OCI-LY3 (cell line): ENCODE measurements around the gene TMX4.

Source experiments
- H2AFZ ChIP-seq: fragments of 200-600, 300-600 bp; shearing (Covaris generic); 2 replicates; pipeline ENCODE4 v1.6.0; 2014; ENCODE audit warnings: antibody characterized with exemption, low read depth, low read length
- H3K27ac ChIP-seq: fragments of 200-600, 300-600 bp; sonication (generic); 2 replicates; pipeline ENCODE4 v1.5.1; 2014; ENCODE audit warnings: mild to moderate bottlenecking, low read length, moderate library complexity, mixed read lengths
- H3K27me3 ChIP-seq: fragments of 200-600, 300-600 bp; sonication (generic); 2 replicates; pipeline ENCODE4 v1.6.1; 2014; ENCODE audit warnings: low read depth, low read length, mixed read lengths
- H3K36me3 ChIP-seq: fragments of 200-600, 300-600 bp; sonication (generic); replicated peaks from 2 replicates; pipeline ENCODE3; 2014; ENCODE audit warnings: low read depth, low read length, mixed read lengths
- H3K4me1 ChIP-seq: fragments of 300-600, 200-600 bp; sonication (generic); 2 replicates; pipeline ENCODE4 v1.6.1; 2014; ENCODE audit warnings: low read length, mixed read lengths
- H3K4me2 ChIP-seq: fragments of 200-600, 300-600 bp; sonication (generic); 2 replicates; pipeline ENCODE4 v1.6.1; 2014; ENCODE audit warnings: low read length, mixed read lengths
- H3K4me3 ChIP-seq: fragments of 300-600, 200-600 bp; sonication (generic); 2 replicates; pipeline ENCODE4 v1.5.1; 2014; ENCODE audit warnings: antibody characterized with exemption, mild to moderate bottlenecking, low read length, moderate library complexity
- H3K79me2 ChIP-seq: fragments of 300-600, 200-600 bp; shearing (Covaris generic); 2 replicates; pipeline ENCODE4 v1.6.1; 2014; ENCODE audit warnings: mild to moderate bottlenecking, low read length, mixed read lengths
- H3K9ac ChIP-seq: fragments of 300-600, 200-600 bp; shearing (Covaris generic); 2 replicates; pipeline ENCODE4 v1.6.0; 2014; ENCODE audit warnings: mild to moderate bottlenecking, low read length, moderate library complexity
- H3K9me3 ChIP-seq: fragments of 200-600, 300-600 bp; shearing (Covaris generic); 2 replicates; pipeline ENCODE4 v1.6.1; 2014; ENCODE audit warnings: low read length, mixed read lengths; ENCODE audit not compliant: insufficient read depth
- H4K20me1 ChIP-seq: fragments of 200-600, 300-600 bp; sonication (generic); 2 replicates; pipeline ENCODE4 v1.6.1; 2016; ENCODE audit warnings: low read length, mixed read lengths; ENCODE audit not compliant: insufficient read depth
- EZH2phosphoT487 ChIP-seq: fragments of 200-600 bp; shearing (Covaris generic); IDR thresholded peaks from 2 replicates; pipeline ENCODE4 v1.6.1; 2018; ENCODE audit warnings: antibody characterized with exemption, mixed run types, low read depth
- TF ChIP-seq, protein P1 (sequence below): fragments of 200-600, 300-600 bp; sonication (generic); IDR thresholded peaks from 2 replicates; pipeline ENCODE4 v1.5.1; 2014; ENCODE audit warnings: antibody characterized with exemption, low read length, low read depth

The TMX4 gene

DNA sequence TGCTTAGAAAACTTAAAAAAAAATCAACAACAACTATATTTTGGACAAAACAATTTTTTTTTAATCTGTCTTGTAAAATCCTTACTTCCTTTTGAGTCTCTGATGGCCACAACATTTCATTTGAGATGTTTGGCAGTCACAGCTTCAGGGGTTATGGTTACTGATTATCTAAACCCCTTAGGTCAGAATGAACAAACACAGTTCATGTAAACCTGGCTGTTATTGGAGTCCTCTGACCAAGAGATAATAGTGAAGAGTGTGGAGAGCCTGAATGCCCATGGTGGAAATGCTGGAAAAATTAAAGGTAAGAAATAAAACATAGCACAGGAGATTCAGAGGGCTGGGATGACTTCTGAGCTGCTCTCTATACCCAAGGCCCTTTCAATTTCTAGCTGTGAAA lies 38.2 kb downstream of the TMX4 start:
- no peak overlapping the region for H3K9ac ChIP-seq
- H3K9me3 ChIP-seq, result no peaks in the 10 kb centered on the region
- no peaks in the 10 kb centered on the region for H3K27me3 ChIP-seq
- no peak for TF ChIP-seq EZH2phosphoT487
- TF ChIP-seq, protein P1, sequence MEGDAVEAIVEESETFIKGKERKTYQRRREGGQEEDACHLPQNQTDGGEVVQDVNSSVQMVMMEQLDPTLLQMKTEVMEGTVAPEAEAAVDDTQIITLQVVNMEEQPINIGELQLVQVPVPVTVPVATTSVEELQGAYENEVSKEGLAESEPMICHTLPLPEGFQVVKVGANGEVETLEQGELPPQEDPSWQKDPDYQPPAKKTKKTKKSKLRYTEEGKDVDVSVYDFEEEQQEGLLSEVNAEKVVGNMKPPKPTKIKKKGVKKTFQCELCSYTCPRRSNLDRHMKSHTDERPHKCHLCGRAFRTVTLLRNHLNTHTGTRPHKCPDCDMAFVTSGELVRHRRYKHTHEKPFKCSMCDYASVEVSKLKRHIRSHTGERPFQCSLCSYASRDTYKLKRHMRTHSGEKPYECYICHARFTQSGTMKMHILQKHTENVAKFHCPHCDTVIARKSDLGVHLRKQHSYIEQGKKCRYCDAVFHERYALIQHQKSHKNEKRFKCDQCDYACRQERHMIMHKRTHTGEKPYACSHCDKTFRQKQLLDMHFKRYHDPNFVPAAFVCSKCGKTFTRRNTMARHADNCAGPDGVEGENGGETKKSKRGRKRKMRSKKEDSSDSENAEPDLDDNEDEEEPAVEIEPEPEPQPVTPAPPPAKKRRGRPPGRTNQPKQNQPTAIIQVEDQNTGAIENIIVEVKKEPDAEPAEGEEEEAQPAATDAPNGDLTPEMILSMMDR, result no peak
- no peak overlapping the region for H3K4me2 ChIP-seq
- no peak overlapping the region for H3K4me3 ChIP-seq
- peaks cover 3% of the 10 kb centered on the region for H3K36me3 ChIP-seq
- no peaks in the 10 kb centered on the region for H4K20me1 ChIP-seq
- H3K4me1 ChIP-seq, result no peaks in the 10 kb centered on the region
- no peak overlapping the region for H2AFZ ChIP-seq
- H3K79me2 ChIP-seq, result no peaks in the 10 kb centered on the region
- H3K27ac ChIP-seq, result no peak overlapping the region

GRCh38 chr20:7980332-7981046 lies 39.1 kb downstream of the TMX4 start:
- Histone ChIP-seq H3K4me3 (no peak overlapping the region), H3K9ac (no peak overlapping the region), H3K36me3 (peaks cover 3% of the 10 kb centered on the region), H3K4me1 (no peaks in the 10 kb centered on the region), H3K27me3 (no peaks in the 10 kb centered on the region), H3K79me2 (no peaks in the 10 kb centered on the region), H2AFZ (no peak overlapping the region), H3K27ac (no peak overlapping the region), H3K9me3 (no peaks in the 10 kb centered on the region), H4K20me1 (no peaks in the 10 kb centered on the region), H3K4me2 (no peak overlapping the region)
- TF ChIP-seq, protein P1, result peak; percentile 61
- no peak for TF ChIP-seq EZH2phosphoT487

GRCh38 chr20:7977709-7978108 lies 41.9 kb downstream of the TMX4 start:
- Histone ChIP-seq H3K4me3 (no peak overlapping the region), H3K27ac (no peak overlapping the region), H3K79me2 (no peaks in the 10 kb centered on the region), H2AFZ (no peak overlapping the region), H3K36me3 (peaks cover 3% of the 10 kb centered on the region), H3K9ac (no peak overlapping the region), H3K4me2 (no peak overlapping the region), H3K27me3 (0 out of 2 replicates have a peak, but pooled peaks cover 1% of the 10 kb centered on the region), H3K9me3 (no peaks in the 10 kb centered on the region), H3K4me1 (no peaks in the 10 kb centered on the region), H4K20me1 (no peaks in the 10 kb centered on the region)
- TF ChIP-seq, protein P1, result no peak
- TF ChIP-seq EZH2phosphoT487, result no peak

DNA sequence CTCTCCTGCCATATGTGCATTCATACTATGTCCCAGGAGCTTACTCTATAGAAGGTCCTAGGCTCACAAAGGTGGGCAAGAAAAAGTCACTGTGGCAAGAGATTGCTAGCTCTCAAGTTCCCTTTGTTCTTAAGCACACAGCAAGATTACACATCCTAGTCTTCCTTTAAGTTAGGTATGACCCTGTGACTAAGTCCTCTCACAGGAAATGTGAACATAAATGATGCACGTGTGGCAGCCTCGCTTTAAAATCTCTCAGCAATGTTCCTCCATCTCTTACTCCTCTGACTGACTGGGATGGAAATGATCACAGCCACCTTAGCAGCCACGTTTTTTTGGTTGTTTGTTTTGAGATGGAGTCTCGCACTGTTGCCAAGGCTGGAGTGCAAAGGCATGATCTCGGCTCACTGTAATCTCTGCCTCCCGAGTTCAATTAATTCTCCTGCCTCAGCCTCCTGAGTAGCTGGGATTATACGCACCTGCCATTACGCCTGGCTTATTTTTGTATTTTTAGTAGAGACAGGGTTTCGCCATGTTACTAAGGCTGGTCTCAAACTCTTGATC lies 43.6 kb downstream of the TMX4 start:
- Histone ChIP-seq H3K4me1 (no peaks in the 10 kb centered on the region), H3K79me2 (no peaks in the 10 kb centered on the region), H3K9ac (no peak overlapping the region), H2AFZ (no peak overlapping the region), H3K4me2 (no peak overlapping the region), H3K9me3 (no peaks in the 10 kb centered on the region), H3K36me3 (no peaks in the 10 kb centered on the region), H3K27ac (no peak overlapping the region), H3K4me3 (no peak overlapping the region), H3K27me3 (peaks cover 9% of the 10 kb centered on the region; the same call in 1 of the 2 replicates), H4K20me1 (no peaks in the 10 kb centered on the region)
- TF ChIP-seq, protein P1, result no peak
- no peak for TF ChIP-seq EZH2phosphoT487
